22Rv1 (cell line): ENCODE data around the gene APPL2.

ENCODE experiments used
- CTCF ChIP-seq: fragments of 450-650 bp; IDR thresholded peaks from 2 replicates; pipeline ENCODE4 v1.5.1; 2017; ENCODE audit warnings: mild to moderate bottlenecking
- ZFX ChIP-seq: fragments of 450-650 bp; IDR thresholded peaks from 2 replicates; pipeline ENCODE4 v1.6.1; 2017; ENCODE audit warnings: antibody characterized with exemption, borderline replicate concordance

- TF ChIP-seq CTCF (no peak), ZFX (no peak)
Measured at GRCh38 chr12:105192624-105193225, 43.2 kb downstream of the APPL2 start.
